A673 (cell line): ENCODE data around the gene ZNF415. TPM values are rescaled to one million over a fixed set of nuclear protein-coding genes. Genes with fewer than 3 reads are reported as not detected.

ENCODE experiments used
- BruUV-seq: library from RNA; stranded (reverse); fragments of 400-500 nt; replicated peaks from 2 replicates; lab custom pipeline; 2021; lab: Mats Ljungman, UMichigan
- CTCF ChIA-PET: fragments of 300-600 bp; sonication (Branson Sonifier 250); formaldehyde crosslinking; loops from one replicate; lab custom pipeline; 2022; ENCODE audit warnings: antibody characterized with exemption; lab: Charles Lee
- POLR2A ChIA-PET: fragments of 300-600 bp; sonication (Branson Sonifier 250); formaldehyde crosslinking; loops from one replicate; lab custom pipeline; 2022; ENCODE audit warnings: antibody characterized with exemption; ENCODE audit not compliant: low non-redundant PET; lab: Charles Lee
- DNase-seq: peaks from one replicate; pipeline ENCODE4 v3.0.0-alpha.2; 2015; ENCODE audit warnings: low spot score
- H3K27ac ChIP-seq: fragments of 200-600 bp; sonication (generic); 2 replicates; pipeline ENCODE4 v1.5.1; 2016; ENCODE audit warnings: mixed run types, low read depth, mild to moderate bottlenecking, mixed read lengths, antibody characterized with exemption, low read length; ENCODE audit not compliant: poor library complexity, severe bottlenecking
- H3K27me3 ChIP-seq: fragments of 200-600 bp; sonication (generic); replicated peaks from 2 replicates; pipeline ENCODE4 v1.6.1; 2017; ENCODE audit warnings: mixed run types, low read depth, mild to moderate bottlenecking, mixed read lengths, antibody characterized with exemption, low read length; ENCODE audit not compliant: insufficient read depth, poor library complexity
- H3K36me3 ChIP-seq: fragments of 200-600 bp; sonication (generic); 2 replicates; pipeline ENCODE4 v1.6.1; 2016; ENCODE audit warnings: mixed run types, mild to moderate bottlenecking, mixed read lengths, antibody characterized with exemption, low read length; ENCODE audit not compliant: insufficient read depth, poor library complexity, severe bottlenecking
- H3K4me1 ChIP-seq: fragments of 200-600 bp; sonication (generic); 2 replicates; pipeline ENCODE4 v1.6.1; 2017; ENCODE audit warnings: mixed run types, mild to moderate bottlenecking, mixed read lengths, antibody characterized with exemption, low read length; ENCODE audit not compliant: insufficient read depth, poor library complexity, severe bottlenecking
- H3K4me3 ChIP-seq: fragments of 200-600 bp; sonication (generic); 2 replicates; pipeline ENCODE4 v1.5.1; 2016; ENCODE audit warnings: low read depth, mixed run types, mild to moderate bottlenecking, mixed read lengths, low read length; ENCODE audit not compliant: poor library complexity, severe bottlenecking
- H3K9me3 ChIP-seq: fragments of 200-600 bp; sonication (generic); 2 replicates; pipeline ENCODE4 v1.6.1; 2016; ENCODE audit warnings: mixed run types, low read depth, mild to moderate bottlenecking, mixed read lengths, antibody characterized with exemption, low read length; ENCODE audit not compliant: poor library complexity, severe bottlenecking
- EZH2 ChIP-seq: fragments of 200-600 bp; sonication (generic); IDR thresholded peaks from 2 replicates; pipeline ENCODE4 v1.6.1; 2017; ENCODE audit warnings: borderline replicate concordance, low read depth, mild to moderate bottlenecking, mixed read lengths, antibody characterized with exemption, low read length; ENCODE audit not compliant: poor library complexity, severe bottlenecking
- intact Hi-C: fragments of 100-400 bp; cut with micrococcal nuclease; formaldehyde crosslinking; loops from one replicate; pipeline ENCODE4 v1.10.0; 2022; ENCODE audit not compliant: unreplicated experiment
- total RNA-seq: library from RNA; stranded (reverse); gene quantifications from 2 replicates; pipeline ENCODE4 v1.2.3, GENCODE V29; 2021
- TF ChIP-seq, protein P1 (sequence below): fragments of 300-800, 200-600 bp; sonication (generic); conservative IDR thresholded peaks from 2 replicates; pipeline ENCODE4 v1.5.1; 2017; ENCODE audit warnings: low read depth, mild to moderate bottlenecking, antibody characterized with exemption, low read length, moderate library complexity, mixed read lengths

ZNF415 gene
- total RNA-seq, 1 experiment from 2014 or later: 1.7 TPM

- BruUV-seq: no TSS peak
- CTCF ChIA-PET: no interaction called here
Observed at GRCh38 chr19:53057904-53058580, 74.7 kb downstream of the ZNF415 start.

More at GRCh38 chr19:53057904-53058580, 74.7 kb downstream of the ZNF415 start:
- TF ChIP-seq EZH2: no peak
- TF ChIP-seq, protein P1, sequence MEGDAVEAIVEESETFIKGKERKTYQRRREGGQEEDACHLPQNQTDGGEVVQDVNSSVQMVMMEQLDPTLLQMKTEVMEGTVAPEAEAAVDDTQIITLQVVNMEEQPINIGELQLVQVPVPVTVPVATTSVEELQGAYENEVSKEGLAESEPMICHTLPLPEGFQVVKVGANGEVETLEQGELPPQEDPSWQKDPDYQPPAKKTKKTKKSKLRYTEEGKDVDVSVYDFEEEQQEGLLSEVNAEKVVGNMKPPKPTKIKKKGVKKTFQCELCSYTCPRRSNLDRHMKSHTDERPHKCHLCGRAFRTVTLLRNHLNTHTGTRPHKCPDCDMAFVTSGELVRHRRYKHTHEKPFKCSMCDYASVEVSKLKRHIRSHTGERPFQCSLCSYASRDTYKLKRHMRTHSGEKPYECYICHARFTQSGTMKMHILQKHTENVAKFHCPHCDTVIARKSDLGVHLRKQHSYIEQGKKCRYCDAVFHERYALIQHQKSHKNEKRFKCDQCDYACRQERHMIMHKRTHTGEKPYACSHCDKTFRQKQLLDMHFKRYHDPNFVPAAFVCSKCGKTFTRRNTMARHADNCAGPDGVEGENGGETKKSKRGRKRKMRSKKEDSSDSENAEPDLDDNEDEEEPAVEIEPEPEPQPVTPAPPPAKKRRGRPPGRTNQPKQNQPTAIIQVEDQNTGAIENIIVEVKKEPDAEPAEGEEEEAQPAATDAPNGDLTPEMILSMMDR: no peak
- intact Hi-C loops: no loop called here
- H3K27me3 ChIP-seq: no peaks in the 10 kb centered on the region
- peaks cover 16% of the 10 kb centered on the region for H3K9me3 ChIP-seq
- H3K4me3 ChIP-seq: no peak overlapping the region
- no peak for DNase-seq
- no peaks in the 10 kb centered on the region for H3K4me1 ChIP-seq
- H3K27ac ChIP-seq: no peak overlapping the region
- no peaks in the 10 kb centered on the region for H3K36me3 ChIP-seq
- POLR2A ChIA-PET: no interaction called here

Other genes with a start within 250 kb of the ZNF415 start
- gene ZNF320, start 235.3 kb downstream of the ZNF415 start, total RNA-seq: 9.2 and 12.2 TPM in 2 replicates
- gene ZNF888, start 209.5 kb downstream of the ZNF415 start, total RNA-seq: 3.4 and 4.6 TPM in 2 replicates
- 6.4 and 6.6 TPM in 2 replicates for gene ZNF816, start 170.0 kb downstream of the ZNF415 start, total RNA-seq
- gene ERVV-1, start 119.0 kb downstream of the ZNF415 start, total RNA-seq: not detected in 2 replicates
- gene ERVV-2, start 88.2 kb downstream of the ZNF415 start, total RNA-seq: not detected in 2 replicates
- gene ZNF160, start 29.5 kb downstream of the ZNF415 start, total RNA-seq: 17.4 and 19.3 TPM in 2 replicates
- 1.8 and 4.6 TPM in 2 replicates for gene ZNF347, start 26.1 kb upstream of the ZNF415 start, total RNA-seq
- 1.2 and 1.5 TPM in 2 replicates for gene ZNF665, start 60.4 kb upstream of the ZNF415 start, total RNA-seq
- gene ZNF677, start 122.0 kb upstream of the ZNF415 start, total RNA-seq: 5.4 and 6.1 TPM in 2 replicates
- gene VN1R2, start 125.4 kb upstream of the ZNF415 start, total RNA-seq: not detected in 2 replicates
- gene VN1R4, start 134.8 kb upstream of the ZNF415 start, total RNA-seq: not detected in 2 replicates
- 7.7 and 8.6 TPM in 2 replicates for gene ZNF845, start 200.8 kb upstream of the ZNF415 start, total RNA-seq
- 8.7 and 9.2 TPM in 2 replicates for gene ZNF525, start 232.8 kb upstream of the ZNF415 start, total RNA-seq